SK-N-SH (cell line): ENCODE measurements around the gene UCK2.

Experiments used
- CHD2 ChIP-seq: fragments of 150-350 bp; IDR thresholded peaks from 2 replicates; pipeline ENCODE4 v1.6.1; 2018; ENCODE audit warnings: low read length; ENCODE audit not compliant: partially characterized antibody
- EP300 ChIP-seq, 2 experiments: IDR thresholded peaks; 2 replicates each; pipeline versions ENCODE4 v1.4.0 to v1.6.1; 2012; ENCODE audit warnings: borderline replicate concordance in 1 of 2, low read depth in 1 of 2, low read length in 1 of 2
- NRF1 ChIP-seq: IDR thresholded peaks from 2 replicates; pipeline ENCODE4 v1.6.1; 2012; ENCODE audit warnings: low read depth, mild to moderate bottlenecking, low read length
- TEAD4 ChIP-seq: IDR thresholded peaks from 2 replicates; pipeline ENCODE4 v1.4.0; 2012; ENCODE audit warnings: mild to moderate bottlenecking, borderline replicate concordance; ENCODE audit not compliant: insufficient read depth
- YY1 ChIP-seq: IDR thresholded peaks from 2 replicates; pipeline ENCODE4 v1.4.0; 2012; ENCODE audit warnings: low read depth, mild to moderate bottlenecking
- TF ChIP-seq, protein P1 (sequence below): fragments of 200-600 bp; sonication (generic); IDR thresholded peaks from 2 replicates; pipeline ENCODE4 v1.6.1; 2017; ENCODE audit warnings: antibody characterized with exemption, mild to moderate bottlenecking, moderate library complexity

DNA sequence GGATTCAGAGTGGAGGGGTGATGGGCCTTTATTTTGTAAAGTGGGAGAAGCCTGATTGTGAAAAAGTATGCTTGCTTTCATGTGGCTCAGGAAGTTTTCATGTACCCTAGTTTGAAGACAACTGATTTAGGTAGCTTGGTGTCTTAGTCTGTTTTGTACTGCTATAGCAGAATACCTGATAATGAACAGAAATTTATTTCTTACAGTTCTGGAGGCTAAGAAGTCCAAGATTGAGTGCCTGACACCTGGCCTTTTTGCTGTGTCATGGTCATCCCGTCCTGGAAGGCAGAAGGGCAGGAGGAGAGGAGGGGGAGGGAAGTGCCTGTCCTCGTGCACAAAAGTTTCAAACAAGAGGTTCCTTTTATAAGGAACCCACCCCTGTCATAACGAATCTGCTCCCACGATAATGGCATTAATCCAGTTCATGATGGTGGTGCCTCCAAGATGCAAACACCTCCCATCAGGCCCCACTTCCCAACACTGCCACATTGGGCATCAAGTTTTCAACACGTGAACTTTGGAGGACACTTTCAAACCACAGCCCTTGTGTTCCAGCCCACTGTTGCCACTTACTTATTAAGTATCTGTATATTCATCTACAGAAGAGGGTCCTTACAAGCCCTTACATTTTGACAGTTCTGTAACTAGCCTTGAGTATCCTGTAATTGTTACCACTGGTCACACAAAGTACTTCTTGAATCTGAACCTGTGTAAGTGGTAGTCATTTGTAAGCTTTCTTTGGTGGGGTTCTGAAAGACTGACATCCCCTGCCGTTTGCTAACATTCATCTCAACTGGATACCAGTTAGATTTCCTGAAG lies 9.5 kb downstream of the UCK2 start:
- TF ChIP-seq YY1: no peak
- no peak for TF ChIP-seq EP300 (IDR thresholded peaks at IDR 0.05; ENCODE audit: borderline replicate concordance in 1 of 2, low read depth in 1 of 2, low read length in 1 of 2)
- TF ChIP-seq, protein P1, sequence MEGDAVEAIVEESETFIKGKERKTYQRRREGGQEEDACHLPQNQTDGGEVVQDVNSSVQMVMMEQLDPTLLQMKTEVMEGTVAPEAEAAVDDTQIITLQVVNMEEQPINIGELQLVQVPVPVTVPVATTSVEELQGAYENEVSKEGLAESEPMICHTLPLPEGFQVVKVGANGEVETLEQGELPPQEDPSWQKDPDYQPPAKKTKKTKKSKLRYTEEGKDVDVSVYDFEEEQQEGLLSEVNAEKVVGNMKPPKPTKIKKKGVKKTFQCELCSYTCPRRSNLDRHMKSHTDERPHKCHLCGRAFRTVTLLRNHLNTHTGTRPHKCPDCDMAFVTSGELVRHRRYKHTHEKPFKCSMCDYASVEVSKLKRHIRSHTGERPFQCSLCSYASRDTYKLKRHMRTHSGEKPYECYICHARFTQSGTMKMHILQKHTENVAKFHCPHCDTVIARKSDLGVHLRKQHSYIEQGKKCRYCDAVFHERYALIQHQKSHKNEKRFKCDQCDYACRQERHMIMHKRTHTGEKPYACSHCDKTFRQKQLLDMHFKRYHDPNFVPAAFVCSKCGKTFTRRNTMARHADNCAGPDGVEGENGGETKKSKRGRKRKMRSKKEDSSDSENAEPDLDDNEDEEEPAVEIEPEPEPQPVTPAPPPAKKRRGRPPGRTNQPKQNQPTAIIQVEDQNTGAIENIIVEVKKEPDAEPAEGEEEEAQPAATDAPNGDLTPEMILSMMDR: no peak
- no peak for TF ChIP-seq TEAD4
- no peak for TF ChIP-seq CHD2
- TF ChIP-seq NRF1: no peak
